Upper lobe of left lung (tissue), 4 donors: ENCODE results near the gene AGBL4.

ENCODE experiments used
- CTCF ChIP-seq, 6 experiments: fragments of 450-650 bp in 4 of 6; fragments of 200-600 bp in 2 of 6; sonication (generic) in 2 of 6; IDR thresholded peaks; one replicate each; pipeline ENCODE4 v1.5.1; 2016 to 2019; ENCODE audit warnings: antibody characterized with exemption in 6 of 6
- EP300 ChIP-seq, 4 donors: sonication (generic); formaldehyde crosslinking; IDR thresholded peaks; one replicate each; pipeline ENCODE4 v1.5.1; 2017; ENCODE audit warnings: antibody characterized with exemption in 4 of 4, control low read depth in 2 of 4
- POLR2A ChIP-seq, 4 donors: fragments of 450-650 bp; IDR thresholded peaks; one replicate each; pipeline ENCODE4 v1.5.1; 2016 to 2017; ENCODE audit warnings: antibody characterized with exemption in 4 of 4, mild to moderate bottlenecking in 2 of 4
- POLR2AphosphoS5 ChIP-seq, 2 donors: sonication (generic); formaldehyde crosslinking; IDR thresholded peaks; one replicate each; pipeline ENCODE4 v1.5.1; 2017; ENCODE audit warnings: antibody characterized with exemption in 2 of 2

GRCh38 chr1:48560116-48560515, 1463.6 kb downstream of the AGBL4 start:
- TF ChIP-seq CTCF (IDR thresholded peaks at IDR 0.05) (no peak), POLR2A (IDR thresholded peaks at IDR 0.05) (no peak), EP300 (IDR thresholded peaks at IDR 0.05) (no peak), POLR2AphosphoS5 (IDR thresholded peaks at IDR 0.05) (no peak)
